ENCODE data around the gene PHLDA3. TPM values are rescaled to one million over a fixed set of nuclear protein-coding genes. Genes with fewer than 3 reads are reported as not detected.

The PHLDA3 gene
- total RNA-seq, 4 donors from 2014 or later = 243 to 301 (median 271) TPM

DNA sequence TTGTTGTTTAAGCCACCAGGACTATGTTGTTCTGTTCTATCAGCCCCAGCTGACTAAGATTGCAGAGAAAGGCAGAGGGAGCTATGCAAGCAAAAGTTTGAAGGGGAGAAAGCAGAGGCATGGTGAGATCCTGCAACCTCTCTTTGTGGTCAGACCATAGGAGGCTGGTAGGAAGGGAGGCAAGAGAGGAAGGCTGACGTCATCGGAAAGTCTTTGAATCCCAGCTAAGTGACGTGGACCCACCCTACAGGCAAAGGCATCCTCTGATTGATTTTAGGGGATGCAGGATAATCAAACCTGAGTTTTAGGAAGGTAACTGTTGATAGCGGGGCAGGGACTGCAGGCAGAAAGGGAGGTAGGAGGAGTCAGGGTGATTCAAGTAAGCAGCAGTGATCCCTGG lies 24.2 kb downstream of the PHLDA3 start:
- H3K27me3 ChIP-seq = no peaks in the 10 kb centered on the region
- peak overlapping the region in 2 of 4 donors; percentile 37 to 96 for H3K27ac ChIP-seq
- H3K4me1 ChIP-seq = peaks cover 0 to 41% (median 16%) of the 10 kb centered on the region in 4 donors
- WGBS, 2 donors = 60 to 77% methylated on average over 4 of the region's 4 CpGs
- peaks cover 0 to 3% (median 0%) of the 10 kb centered on the region in 4 donors for H3K9me3 ChIP-seq
- DNase-seq (ENCODE audit: low spot score in 2 of 2) = no peak
- no peak for TF ChIP-seq EP300 (IDR thresholded peaks at IDR 0.05)
- TF ChIP-seq, protein P1, sequence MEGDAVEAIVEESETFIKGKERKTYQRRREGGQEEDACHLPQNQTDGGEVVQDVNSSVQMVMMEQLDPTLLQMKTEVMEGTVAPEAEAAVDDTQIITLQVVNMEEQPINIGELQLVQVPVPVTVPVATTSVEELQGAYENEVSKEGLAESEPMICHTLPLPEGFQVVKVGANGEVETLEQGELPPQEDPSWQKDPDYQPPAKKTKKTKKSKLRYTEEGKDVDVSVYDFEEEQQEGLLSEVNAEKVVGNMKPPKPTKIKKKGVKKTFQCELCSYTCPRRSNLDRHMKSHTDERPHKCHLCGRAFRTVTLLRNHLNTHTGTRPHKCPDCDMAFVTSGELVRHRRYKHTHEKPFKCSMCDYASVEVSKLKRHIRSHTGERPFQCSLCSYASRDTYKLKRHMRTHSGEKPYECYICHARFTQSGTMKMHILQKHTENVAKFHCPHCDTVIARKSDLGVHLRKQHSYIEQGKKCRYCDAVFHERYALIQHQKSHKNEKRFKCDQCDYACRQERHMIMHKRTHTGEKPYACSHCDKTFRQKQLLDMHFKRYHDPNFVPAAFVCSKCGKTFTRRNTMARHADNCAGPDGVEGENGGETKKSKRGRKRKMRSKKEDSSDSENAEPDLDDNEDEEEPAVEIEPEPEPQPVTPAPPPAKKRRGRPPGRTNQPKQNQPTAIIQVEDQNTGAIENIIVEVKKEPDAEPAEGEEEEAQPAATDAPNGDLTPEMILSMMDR (IDR thresholded peaks at IDR 0.05) = no peak
- TF ChIP-seq POLR2A (IDR thresholded peaks at IDR 0.05) = no peak
- H3K36me3 ChIP-seq = no peaks in the 10 kb centered on the region
- H3K4me3 ChIP-seq = no peak overlapping the region

DNA sequence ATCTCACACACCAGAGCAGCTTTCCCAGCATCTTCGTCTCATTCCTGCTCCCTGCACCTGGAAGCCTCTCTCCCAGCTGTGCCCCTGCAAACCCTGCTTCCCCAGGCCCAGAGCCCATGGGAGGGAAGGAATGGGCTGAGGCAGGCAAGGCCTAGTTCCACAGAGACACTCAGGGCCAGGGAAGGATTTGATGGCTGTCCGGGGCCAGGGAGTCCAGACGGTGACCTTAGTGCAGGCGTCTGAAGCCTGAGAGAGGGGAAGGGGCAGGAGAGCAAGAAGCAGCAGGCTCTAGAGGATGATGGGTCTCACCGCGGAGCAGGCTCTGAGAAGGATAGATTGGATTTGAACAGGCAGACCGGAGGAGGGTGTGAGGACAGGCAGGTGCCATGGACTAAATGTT lies 25.2 kb downstream of the PHLDA3 start:
- 73 to 80% methylated on average over 7 of the region's 7 CpGs for WGBS, 2 donors
- Histone ChIP-seq H3K4me3 (no peak overlapping the region), H3K36me3 (no peaks in the 10 kb centered on the region), H3K27ac (peak overlapping the region in 1 of 4 donors; percentile 49), H3K4me1 (peaks cover 0 to 31% (median 10%) of the 10 kb centered on the region in 4 donors), H3K27me3 (no peaks in the 10 kb centered on the region), H3K9me3 (peaks cover 0 to 3% (median 0%) of the 10 kb centered on the region in 4 donors)
- TF ChIP-seq POLR2A (IDR thresholded peaks at IDR 0.05) (no peak), EP300 (IDR thresholded peaks at IDR 0.05) (no peak)
- TF ChIP-seq, protein P1 (IDR thresholded peaks at IDR 0.05) = no peak
- no peak for DNase-seq (ENCODE audit: low spot score in 2 of 2)

DNA sequence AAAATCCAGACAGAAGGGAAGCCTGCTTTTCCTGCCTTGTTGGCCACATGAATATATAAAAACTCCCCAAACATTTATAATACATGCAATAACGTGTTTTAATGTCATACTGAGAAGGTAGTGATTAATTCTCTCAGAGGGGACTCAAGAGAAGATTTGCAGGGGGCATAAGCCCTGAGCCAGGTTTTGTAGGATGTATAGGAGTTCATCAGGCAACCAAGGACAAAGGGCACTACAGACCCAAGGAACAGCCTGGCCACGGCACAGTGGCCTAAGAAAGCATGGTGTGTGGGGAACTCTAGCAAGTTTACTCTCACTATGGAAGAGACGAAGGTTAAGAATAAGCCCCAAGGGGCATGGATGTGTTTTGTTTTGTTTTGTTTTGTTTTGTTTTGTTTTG lies 32.0 kb downstream of the PHLDA3 start:
- TF ChIP-seq, protein P1 (IDR thresholded peaks at IDR 0.05) = no peak
- TF ChIP-seq EP300 (IDR thresholded peaks at IDR 0.05) (no peak), POLR2A (IDR thresholded peaks at IDR 0.05) (no peak)
- Histone ChIP-seq H3K27ac (peak overlapping the region in 1 of 4 donors; percentile 70), H3K27me3 (no peaks in the 10 kb centered on the region), H3K4me3 (no peak overlapping the region), H3K36me3 (no peaks in the 10 kb centered on the region), H3K4me1 (peaks cover 0 to 23% (median 2%) of the 10 kb centered on the region in 4 donors), H3K9me3 (peaks cover 0 to 3% (median 0%) of the 10 kb centered on the region in 4 donors)
- no peak for DNase-seq (ENCODE audit: low spot score in 2 of 2)
- 72 to 73% methylated on average over 3 of the region's 3 CpGs for WGBS, 2 donors

DNA sequence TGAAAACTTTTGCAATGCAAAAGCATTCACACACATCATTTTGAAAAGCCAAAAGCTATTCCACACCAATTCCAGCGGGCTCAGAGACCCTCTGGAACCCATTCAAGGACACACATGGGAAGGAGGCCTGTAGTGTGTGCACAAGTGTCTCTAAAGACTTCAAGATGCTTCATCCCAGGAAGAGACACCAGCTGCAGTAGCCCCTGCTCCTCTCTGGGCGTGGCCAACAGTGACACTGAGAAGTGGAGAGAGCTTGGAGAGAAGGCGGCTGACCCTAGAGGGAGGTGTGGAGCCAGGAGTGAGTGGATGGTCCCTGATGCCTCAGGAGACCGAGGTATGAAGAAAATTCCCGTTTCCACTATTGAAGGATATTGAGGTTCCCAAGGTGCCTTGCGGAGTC lies 32.6 kb downstream of the PHLDA3 start:
- peaks cover 0 to 3% (median 0%) of the 10 kb centered on the region in 4 donors for H3K9me3 ChIP-seq
- WGBS, 2 donors = 61 to 72% methylated on average over 6 of the region's 6 CpGs
- H3K36me3 ChIP-seq = no peaks in the 10 kb centered on the region
- peak overlapping the region in 2 of 4 donors; percentile 62 to 70 for H3K27ac ChIP-seq
- H3K27me3 ChIP-seq = no peaks in the 10 kb centered on the region
- H3K4me1 ChIP-seq = peaks cover 0 to 23% (median 2%) of the 10 kb centered on the region in 4 donors
- TF ChIP-seq EP300 (IDR thresholded peaks at IDR 0.05) = no peak
- TF ChIP-seq, protein P1 (IDR thresholded peaks at IDR 0.05) = no peak
- H3K4me3 ChIP-seq = no peak overlapping the region
- no peak for DNase-seq (ENCODE audit: low spot score in 2 of 2)

DNA sequence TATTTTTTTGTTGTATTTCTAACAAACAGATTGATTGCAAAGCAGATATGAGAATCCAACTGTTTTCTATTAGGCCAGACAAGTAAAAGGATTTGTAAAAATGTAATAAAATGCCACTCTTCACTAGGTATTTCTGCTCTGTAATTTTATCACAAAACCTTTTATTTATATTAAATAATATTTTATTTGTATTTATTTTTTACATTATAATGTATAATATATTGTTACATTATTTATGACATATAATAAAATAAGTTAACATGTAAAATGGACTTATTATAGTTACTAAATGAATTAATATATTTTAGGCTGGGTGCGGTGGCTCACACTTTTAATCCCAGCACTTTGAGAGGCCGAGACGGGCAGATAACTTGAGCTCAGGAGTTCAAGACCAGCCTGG lies 34.7 kb downstream of the PHLDA3 start:
- no peak overlapping the region for H3K4me3 ChIP-seq
- no peak for DNase-seq (ENCODE audit: low spot score in 2 of 2)
- H3K27ac ChIP-seq = no peak overlapping the region
- H3K36me3 ChIP-seq = no peaks in the 10 kb centered on the region
- H3K4me1 ChIP-seq = peaks cover 0 to 23% (median 2%) of the 10 kb centered on the region in 4 donors
- TF ChIP-seq, protein P1 (IDR thresholded peaks at IDR 0.05) = no peak
- TF ChIP-seq EP300 (IDR thresholded peaks at IDR 0.05) (no peak), POLR2A (IDR thresholded peaks at IDR 0.05) (no peak)
- no peaks in the 10 kb centered on the region for H3K27me3 ChIP-seq
- WGBS, 2 donors = 93 to 98% methylated on average over 3 of the region's 3 CpGs
- H3K9me3 ChIP-seq = no peaks in the 10 kb centered on the region

Measured in tibial nerve (tissue), 4 donors.